Esophagus (tissue), 2 donors: Measurements from ENCODE around the gene CYBC1. TPM values are rescaled to one million over a fixed set of nuclear protein-coding genes. Genes with fewer than 3 reads are reported as not detected.

Experiments used
- H3K27ac ChIP-seq, 2 donors: one replicate each; pipeline ENCODE4 v1.5.1; 2013; ENCODE audit warnings: low read depth in 2 of 2, mild to moderate bottlenecking in 2 of 2, inconsistent platforms in 1 of 2, low read length in 1 of 2, moderate library complexity in 1 of 2
- H3K27me3 ChIP-seq, 2 donors: one replicate each; pipeline ENCODE4 v1.6.1; 2013; ENCODE audit warnings: low read length in 2 of 2, control low read depth in 1 of 2, mild to moderate bottlenecking in 1 of 2; ENCODE audit not compliant: insufficient read depth in 2 of 2, control insufficient read depth in 1 of 2
- H3K36me3 ChIP-seq, 2 donors: one replicate each; pipeline ENCODE4 v1.6.1; 2013; ENCODE audit warnings: low read length in 1 of 2; ENCODE audit not compliant: control insufficient read depth in 2 of 2, insufficient read depth in 2 of 2
- H3K4me1 ChIP-seq, 2 donors: one replicate each; pipeline ENCODE4 v1.6.1; 2013; ENCODE audit warnings: low read length in 1 of 2; ENCODE audit not compliant: control insufficient read depth in 2 of 2, insufficient read depth in 2 of 2
- H3K4me3 ChIP-seq, 2 donors: one replicate each; pipeline ENCODE4 v1.5.1; 2013; ENCODE audit warnings: low read length in 2 of 2, mild to moderate bottlenecking in 2 of 2, low read depth in 1 of 2, moderate library complexity in 1 of 2
- H3K9me3 ChIP-seq, 2 donors: one replicate each; pipeline ENCODE4 v1.6.1; 2013; ENCODE audit warnings: mild to moderate bottlenecking in 2 of 2, low read depth in 1 of 2, low read length in 1 of 2, moderate library complexity in 1 of 2; ENCODE audit not compliant: control insufficient read depth in 2 of 2, insufficient read depth in 1 of 2
- WGBS, 2 donors: extraction: QIAGEN DNeasy Blood & Tissue Kit; methylation state at CpG; one replicate each; pipeline ENCODE4 v1.1.7; 2013; 5-methylcytosine and 5-hydroxymethylcytosine counted together
- polyA plus RNA-seq, 2 donors: library from polyadenylated mRNA; stranded (reverse); fragments of 200-250 nt; gene quantifications; one replicate each; pipeline ENCODE4 v1.2.3, GENCODE V29; 2013
- donor health status: healthy with polysubstance abuse.
- donor health status: Bipolar disorder and iron deficiency.

Gene CYBC1
- polyA plus RNA-seq, 2 donors: 27.5 to 28.1 TPM

DNA sequence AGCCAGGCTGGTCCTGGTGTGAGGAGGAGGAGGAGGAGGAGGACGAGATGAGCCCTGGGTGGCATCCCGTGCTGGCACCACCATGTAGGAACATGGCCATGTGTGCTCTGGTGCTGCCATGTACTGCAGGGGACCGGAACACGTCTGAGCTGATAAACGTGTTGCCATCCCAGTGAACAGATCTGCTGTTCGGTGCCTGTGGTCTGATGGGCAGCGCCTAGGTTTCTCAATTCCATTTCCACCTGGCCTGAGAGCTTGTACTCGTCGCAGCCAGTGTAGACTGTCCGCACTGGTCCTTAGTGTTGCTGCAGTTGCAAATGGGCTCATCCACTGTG, 40.6 kb upstream of the CYBC1 start:
- peaks cover 4 to 13% of the 10 kb centered on the region in 2 donors for H3K36me3 ChIP-seq
- H3K9me3 ChIP-seq: no peaks in the 10 kb centered on the region
- H3K27ac ChIP-seq: no peak overlapping the region
- H3K4me1 ChIP-seq: peaks cover 3 to 39% of the 10 kb centered on the region in 2 donors
- no peak overlapping the region for H3K4me3 ChIP-seq
- 91 to 94% methylated on average over 10 of the region's 10 CpGs for WGBS, 2 donors
- H3K27me3 ChIP-seq: no peaks in the 10 kb centered on the region

DNA sequence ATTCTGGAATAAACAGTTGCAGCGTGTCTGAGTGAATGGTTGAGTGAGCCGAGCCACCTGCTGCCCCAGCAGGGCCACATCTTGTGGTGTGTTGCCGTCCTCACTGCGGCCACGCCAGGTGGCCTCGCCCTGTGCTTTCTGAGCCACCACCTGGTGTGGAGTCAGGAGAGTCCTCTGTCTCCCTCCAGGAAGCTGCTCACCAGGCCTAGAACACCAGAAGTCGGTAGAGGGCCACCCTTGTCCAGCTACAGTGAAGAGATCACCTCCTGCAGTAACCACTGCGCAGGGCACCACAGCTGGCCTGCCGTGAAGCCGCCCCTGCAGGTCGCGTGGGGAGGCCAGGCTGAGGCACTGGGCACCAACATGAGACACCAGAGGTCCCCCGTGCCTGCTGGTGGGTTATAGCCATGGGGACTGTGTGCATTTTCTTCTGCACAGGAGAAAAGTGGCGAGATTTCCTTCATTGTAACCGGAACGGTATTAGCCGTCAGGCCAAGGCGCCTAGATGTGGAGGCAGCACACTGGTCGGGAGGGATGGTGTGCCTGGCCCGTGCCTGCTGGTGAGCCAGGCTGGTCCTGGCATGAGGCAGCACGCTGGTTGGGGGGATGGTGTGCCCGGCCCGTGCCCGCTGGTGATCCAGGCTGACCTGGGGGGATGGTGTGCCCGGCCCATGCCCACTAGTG, 40.1 kb upstream of the CYBC1 start:
- WGBS, 2 donors: 80 to 81% methylated on average over 25 of the region's 25 CpGs
- H3K27ac ChIP-seq: peak overlapping the region in 1 of 2 donors; percentile 3

DNA sequence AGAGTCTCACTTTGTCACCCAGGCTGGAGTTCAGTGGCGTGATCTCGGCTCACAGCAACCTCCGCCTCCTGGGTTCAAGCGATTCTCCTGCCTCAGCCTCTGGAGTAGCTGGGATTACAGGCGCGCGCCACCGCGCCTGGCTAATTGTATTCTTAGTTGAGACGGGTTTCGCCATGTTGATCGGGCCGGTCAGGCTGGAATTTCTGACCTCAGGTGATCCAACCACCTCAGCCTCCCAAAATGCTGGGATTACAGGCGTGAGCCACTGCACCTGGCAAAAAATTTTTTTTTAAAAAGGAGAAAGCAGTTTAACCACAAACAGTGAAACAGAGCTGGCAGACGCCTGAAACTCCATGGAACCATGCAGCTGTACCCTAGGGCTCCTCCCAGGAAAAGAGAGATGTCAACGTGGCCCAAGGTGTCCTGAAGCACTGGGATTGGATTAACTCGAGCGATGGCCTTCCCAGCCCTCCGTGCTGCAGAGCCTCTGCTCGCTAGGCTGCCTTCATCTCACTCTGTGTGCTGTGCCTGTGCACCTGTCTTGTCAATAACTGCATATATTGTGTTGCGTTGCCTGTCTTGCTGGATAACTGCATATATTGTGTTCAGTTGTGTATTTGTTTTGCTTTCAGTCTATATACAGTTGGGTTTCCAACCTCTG, 39.4 kb upstream of the CYBC1 start:
- Histone ChIP-seq H3K27ac (peak overlapping the region in 1 of 2 donors; percentile 3), H3K4me1 (peaks cover 3 to 38% of the 10 kb centered on the region in 2 donors), H3K36me3 (peaks cover 12 to 19% of the 10 kb centered on the region in 2 donors), H3K9me3 (no peaks in the 10 kb centered on the region), H3K27me3 (no peaks in the 10 kb centered on the region), H3K4me3 (no peak overlapping the region)
- 61 to 80% methylated on average over 21 of the region's 21 CpGs for WGBS, 2 donors

More for the DNA sequence above, 40.1 kb upstream of the CYBC1 start:
- H3K9me3 ChIP-seq: no peaks in the 10 kb centered on the region
- no peak overlapping the region for H3K4me3 ChIP-seq
- H3K36me3 ChIP-seq: peaks cover 8 to 16% of the 10 kb centered on the region in 2 donors
- no peaks in the 10 kb centered on the region for H3K27me3 ChIP-seq
- H3K4me1 ChIP-seq: peaks cover 3 to 39% of the 10 kb centered on the region in 2 donors

DNA sequence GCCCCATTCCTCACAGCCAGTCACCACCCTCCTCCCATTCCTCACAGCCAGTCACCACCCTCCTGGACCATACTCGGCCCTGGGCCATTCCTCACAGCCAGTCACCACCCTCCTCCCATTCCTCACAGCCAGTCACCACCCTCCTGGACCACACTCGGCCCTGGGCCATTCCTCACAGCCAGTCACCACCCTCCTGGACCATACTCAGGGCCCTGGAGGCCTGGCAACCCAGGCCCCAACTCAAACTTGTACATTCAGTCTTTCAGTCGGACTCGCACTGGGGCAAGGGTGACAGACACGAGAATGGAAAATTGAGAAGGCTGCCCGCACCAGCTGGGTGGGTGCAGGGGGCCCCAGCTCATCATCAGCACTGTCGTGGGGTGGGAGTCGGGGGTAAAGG, 38.6 kb upstream of the CYBC1 start:
- H3K9me3 ChIP-seq: no peaks in the 10 kb centered on the region
- H3K27ac ChIP-seq: peak overlapping the region in 1 of 2 donors; percentile 50
- 50 to 60% methylated on average over 8 of the region's 8 CpGs for WGBS, 2 donors
- no peak overlapping the region for H3K4me3 ChIP-seq
- H3K36me3 ChIP-seq: peaks cover 15 to 25% of the 10 kb centered on the region in 2 donors
- H3K27me3 ChIP-seq: no peaks in the 10 kb centered on the region
- peaks cover 3 to 31% of the 10 kb centered on the region in 2 donors for H3K4me1 ChIP-seq

DNA sequence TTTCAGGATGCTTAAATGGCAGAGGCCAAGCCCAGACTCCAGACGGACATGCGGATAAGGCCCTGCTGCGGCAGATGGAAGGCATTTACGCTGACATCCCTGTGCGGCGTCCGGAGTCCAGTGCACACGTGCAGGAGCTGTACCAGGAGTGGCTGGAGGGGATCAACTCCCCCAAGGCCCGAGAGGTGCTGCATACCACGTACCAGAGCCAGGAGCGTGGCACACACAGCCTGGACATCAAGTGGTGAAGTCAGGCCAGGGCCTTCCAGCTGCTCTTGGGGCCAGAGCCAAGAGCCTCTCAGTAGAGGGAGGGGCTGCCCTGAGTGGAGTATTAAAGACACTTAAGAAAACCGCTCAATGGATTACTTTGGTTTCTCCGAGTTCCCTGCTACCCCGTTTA, 37.4 kb upstream of the CYBC1 start:
- whole genome bisulfite sequencing, 2 donors: 85 to 86% methylated on average over 14 of the region's 14 CpGs
- H3K4me1 ChIP-seq: peaks cover under 1 to 22% of the 10 kb centered on the region in 2 donors

DNA sequence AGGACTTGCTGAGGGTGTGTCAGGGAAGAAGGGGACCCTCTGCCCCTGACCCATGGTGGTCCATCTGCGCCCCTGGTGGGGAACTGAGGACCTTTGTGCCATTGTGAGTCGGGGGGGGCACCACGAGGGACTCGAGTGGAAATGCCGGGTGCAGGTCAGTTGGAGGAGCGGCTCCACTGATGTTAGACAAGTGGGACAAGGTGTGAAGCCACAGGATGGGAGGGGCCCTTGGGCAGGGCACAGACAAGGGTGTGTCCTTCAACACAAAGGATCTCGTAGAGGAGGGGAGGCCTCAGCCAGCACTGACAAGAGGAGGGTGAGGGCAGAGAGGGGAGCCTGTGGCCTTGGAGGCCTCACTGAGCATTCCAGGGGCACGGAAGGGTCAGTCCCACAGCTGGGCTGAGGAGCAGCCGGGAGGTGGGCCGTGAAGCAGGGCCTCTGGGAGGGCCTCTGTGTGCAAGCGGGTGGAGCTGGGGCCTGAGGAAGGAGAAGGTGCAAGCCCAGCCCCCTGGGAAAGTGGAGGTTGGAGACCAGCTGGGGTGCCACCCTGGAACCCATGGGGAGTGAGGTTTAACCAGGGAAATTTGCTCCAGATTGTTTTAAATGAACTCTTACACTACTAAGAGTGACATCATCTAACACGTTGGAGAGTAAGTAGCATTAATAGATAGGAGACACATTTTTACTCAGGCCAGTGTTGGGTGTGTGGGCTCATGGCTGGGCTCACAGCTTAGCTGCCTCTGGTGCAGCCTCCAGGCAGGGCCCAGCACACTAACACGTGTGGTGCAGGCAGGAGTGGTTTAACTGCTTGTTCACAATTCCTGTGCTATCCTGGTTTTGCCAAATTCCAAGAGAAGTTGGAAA, 35.9 kb upstream of the CYBC1 start:
- Histone ChIP-seq H3K27ac (no peak overlapping the region), H3K4me3 (no peak overlapping the region), H3K9me3 (no peaks in the 10 kb centered on the region), H3K4me1 (peaks cover 0 to 21% of the 10 kb centered on the region in 2 donors), H3K36me3 (peaks cover 18 to 34% of the 10 kb centered on the region in 2 donors), H3K27me3 (no peaks in the 10 kb centered on the region)
- WGBS, 2 donors: 60 to 62% methylated on average over 13 of the region's 13 CpGs

More for the DNA sequence above, 37.4 kb upstream of the CYBC1 start:
- Histone ChIP-seq H3K27me3 (no peaks in the 10 kb centered on the region), H3K9me3 (no peaks in the 10 kb centered on the region), H3K36me3 (peaks cover 18 to 32% of the 10 kb centered on the region in 2 donors), H3K4me3 (no peak overlapping the region), H3K27ac (no peak overlapping the region)

DNA sequence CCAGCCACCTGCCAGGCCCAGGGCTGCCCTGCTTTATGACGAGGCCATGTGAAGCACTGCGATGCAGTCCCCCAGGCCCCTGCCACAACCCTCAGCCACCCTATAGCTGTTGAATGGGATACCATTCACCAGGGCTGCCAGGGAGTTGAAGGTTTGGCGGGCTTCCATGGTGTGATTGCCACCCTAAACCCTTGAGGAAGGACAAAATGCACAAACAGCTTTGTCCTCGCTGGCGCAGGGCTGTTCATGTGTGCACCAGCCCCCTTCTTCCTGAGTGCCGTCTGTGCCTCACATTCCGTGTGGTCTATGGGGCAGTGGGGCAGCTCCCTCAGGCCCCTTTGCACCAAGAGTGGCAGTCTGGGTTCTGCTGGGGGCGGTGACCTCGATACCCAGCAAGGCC, 33.3 kb upstream of the CYBC1 start:
- Histone ChIP-seq H3K36me3 (peaks cover 24 to 52% of the 10 kb centered on the region in 2 donors), H3K4me3 (no peak overlapping the region), H3K27ac (no peak overlapping the region), H3K4me1 (peaks cover 0 to 8% of the 10 kb centered on the region in 2 donors), H3K27me3 (no peaks in the 10 kb centered on the region), H3K9me3 (no peaks in the 10 kb centered on the region)
- WGBS, 2 donors: 91 to 93% methylated on average over 9 of the region's 9 CpGs

DNA sequence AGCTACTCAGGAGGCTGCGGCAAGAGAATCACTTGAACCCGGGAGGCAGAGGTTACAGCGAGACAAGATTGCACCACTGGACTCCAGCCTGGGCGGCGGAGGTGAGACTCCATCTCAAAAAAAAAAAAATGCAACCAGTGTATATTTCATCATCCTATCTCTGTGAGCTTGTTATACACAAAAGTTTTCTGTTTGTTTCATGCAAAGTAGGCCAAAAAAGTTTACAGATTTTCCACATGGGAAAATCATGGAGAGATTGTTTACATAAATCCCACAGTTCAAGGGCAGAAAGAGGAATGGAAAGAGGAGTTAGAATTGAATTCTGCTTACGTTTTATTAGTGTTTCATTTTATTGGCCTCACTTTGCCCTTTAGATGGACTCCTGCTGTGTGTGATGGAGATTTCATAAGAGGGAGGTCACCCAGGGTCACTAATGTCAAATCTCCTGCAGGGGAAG, 32.7 kb upstream of the CYBC1 start:
- Histone ChIP-seq H3K27ac (no peak overlapping the region), H3K27me3 (no peaks in the 10 kb centered on the region), H3K4me1 (peaks cover 0 to 8% of the 10 kb centered on the region in 2 donors), H3K36me3 (peaks cover 24 to 56% of the 10 kb centered on the region in 2 donors), H3K4me3 (no peak overlapping the region), H3K9me3 (no peaks in the 10 kb centered on the region)
- 79 to 94% methylated on average over 6 of the region's 6 CpGs for WGBS, 2 donors

DNA sequence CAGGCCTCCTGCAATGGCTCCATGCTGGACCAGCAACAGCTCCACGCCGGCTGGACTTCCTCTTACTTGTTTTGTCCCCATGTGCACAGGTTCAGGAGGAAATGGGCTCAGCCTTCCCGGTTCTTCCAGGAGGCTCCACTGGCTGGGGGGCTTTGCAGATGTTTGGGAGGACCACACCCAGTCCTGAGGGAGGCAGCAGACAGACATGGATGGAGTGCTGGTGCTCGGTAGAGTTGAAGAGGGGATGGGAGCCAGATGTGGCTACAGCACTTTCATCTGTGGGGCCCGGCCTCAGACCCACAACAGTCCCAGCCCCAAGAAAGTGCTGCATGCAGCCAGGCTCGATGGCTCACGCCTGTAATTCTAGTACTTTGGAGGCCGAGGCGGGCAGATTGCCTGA, 29.8 kb upstream of the CYBC1 start:
- H3K27ac ChIP-seq: no peak overlapping the region
- H3K4me3 ChIP-seq: no peak overlapping the region
- no peaks in the 10 kb centered on the region for H3K27me3 ChIP-seq
- peaks cover 13 to 41% of the 10 kb centered on the region in 2 donors for H3K36me3 ChIP-seq
- 82 to 85% methylated on average over 9 of the region's 9 CpGs for WGBS, 2 donors
- H3K9me3 ChIP-seq: no peaks in the 10 kb centered on the region
- no peaks in the 10 kb centered on the region for H3K4me1 ChIP-seq
